GM12878 (cell line): ENCODE measurements around the gene DRD2.

ENCODE experiments used
- CHD2 ChIP-seq: IDR thresholded peaks from 2 replicates; pipeline ENCODE4 v1.6.1; 2011; ENCODE audit warnings: low read depth, low read length, improper control_type of control experiment, borderline replicate concordance
- HCFC1 ChIP-seq: fragments of 150-350 bp; IDR thresholded peaks from 2 replicates; pipeline ENCODE4 v1.6.1; 2014; ENCODE audit warnings: low read length
- TF ChIP-seq, protein P1 (sequence below): IDR thresholded peaks from 2 replicates; pipeline ENCODE4 v1.6.1; 2011; ENCODE audit warnings: borderline replicate concordance, low read depth, mild to moderate bottlenecking, moderate library complexity, mixed read lengths, low read length; ENCODE audit not compliant: insufficient read depth; ENCODE audit errors: extremely low read length
- TF ChIP-seq, protein P2 (sequence below): IDR thresholded peaks from 2 replicates; pipeline ENCODE4 v1.6.1; 2012; ENCODE audit warnings: low read depth, low read length, improper control_type of control experiment
- TF ChIP-seq, protein P3 (sequence below), 3 experiments: IDR thresholded peaks in 2 of 3; conservative IDR thresholded peaks in 1 of 3; 2 replicates each; pipeline ENCODE4 v1.5.1; 2011; ENCODE audit warnings: low read depth in 3 of 3, low read length in 3 of 3, mild to moderate bottlenecking in 3 of 3, control low read depth in 2 of 3, moderate library complexity in 2 of 3, inconsistent platforms in 1 of 3, mixed read lengths in 1 of 3; ENCODE audit not compliant: control insufficient read depth in 2 of 3, insufficient read depth in 1 of 3; ENCODE audit errors: extremely low read depth in 1 of 3
- TF ChIP-seq, protein P4 (sequence below): fragments of 450-650 bp; IDR thresholded peaks from 2 replicates; pipeline ENCODE4 v1.6.1; 2016; ENCODE audit warnings: mild to moderate bottlenecking

DNA sequence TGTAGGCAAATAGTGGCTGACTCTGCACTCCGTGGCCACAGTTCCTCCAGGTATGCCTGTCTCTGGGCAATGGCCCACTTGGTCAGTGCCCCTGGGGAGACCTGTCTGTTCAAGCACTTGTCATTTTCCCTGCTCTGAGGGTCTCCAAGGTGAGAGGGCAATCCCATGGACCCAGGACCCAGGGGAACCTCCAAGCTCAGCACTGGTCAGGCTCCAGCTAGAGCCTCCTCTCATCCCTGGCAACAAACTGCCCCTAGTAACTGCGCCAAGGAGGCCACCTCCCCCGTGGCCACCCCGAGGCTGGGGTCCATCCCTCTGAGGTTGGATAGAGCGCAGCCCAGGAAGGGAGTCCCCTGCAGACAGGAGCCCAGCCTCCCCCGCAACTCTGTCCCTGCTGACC is 88.3 kb downstream of the DRD2 start:
- TF ChIP-seq, protein P1, sequence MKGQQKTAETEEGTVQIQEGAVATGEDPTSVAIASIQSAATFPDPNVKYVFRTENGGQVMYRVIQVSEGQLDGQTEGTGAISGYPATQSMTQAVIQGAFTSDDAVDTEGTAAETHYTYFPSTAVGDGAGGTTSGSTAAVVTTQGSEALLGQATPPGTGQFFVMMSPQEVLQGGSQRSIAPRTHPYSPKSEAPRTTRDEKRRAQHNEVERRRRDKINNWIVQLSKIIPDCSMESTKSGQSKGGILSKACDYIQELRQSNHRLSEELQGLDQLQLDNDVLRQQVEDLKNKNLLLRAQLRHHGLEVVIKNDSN = no peak
- TF ChIP-seq, protein P2, sequence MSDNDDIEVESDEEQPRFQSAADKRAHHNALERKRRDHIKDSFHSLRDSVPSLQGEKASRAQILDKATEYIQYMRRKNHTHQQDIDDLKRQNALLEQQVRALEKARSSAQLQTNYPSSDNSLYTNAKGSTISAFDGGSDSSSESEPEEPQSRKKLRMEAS = no peak
- TF ChIP-seq, protein P3, sequence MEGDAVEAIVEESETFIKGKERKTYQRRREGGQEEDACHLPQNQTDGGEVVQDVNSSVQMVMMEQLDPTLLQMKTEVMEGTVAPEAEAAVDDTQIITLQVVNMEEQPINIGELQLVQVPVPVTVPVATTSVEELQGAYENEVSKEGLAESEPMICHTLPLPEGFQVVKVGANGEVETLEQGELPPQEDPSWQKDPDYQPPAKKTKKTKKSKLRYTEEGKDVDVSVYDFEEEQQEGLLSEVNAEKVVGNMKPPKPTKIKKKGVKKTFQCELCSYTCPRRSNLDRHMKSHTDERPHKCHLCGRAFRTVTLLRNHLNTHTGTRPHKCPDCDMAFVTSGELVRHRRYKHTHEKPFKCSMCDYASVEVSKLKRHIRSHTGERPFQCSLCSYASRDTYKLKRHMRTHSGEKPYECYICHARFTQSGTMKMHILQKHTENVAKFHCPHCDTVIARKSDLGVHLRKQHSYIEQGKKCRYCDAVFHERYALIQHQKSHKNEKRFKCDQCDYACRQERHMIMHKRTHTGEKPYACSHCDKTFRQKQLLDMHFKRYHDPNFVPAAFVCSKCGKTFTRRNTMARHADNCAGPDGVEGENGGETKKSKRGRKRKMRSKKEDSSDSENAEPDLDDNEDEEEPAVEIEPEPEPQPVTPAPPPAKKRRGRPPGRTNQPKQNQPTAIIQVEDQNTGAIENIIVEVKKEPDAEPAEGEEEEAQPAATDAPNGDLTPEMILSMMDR (IDR thresholded peaks at IDR 0.05 in 2 of 3, conservative IDR thresholded peaks at IDR 0.05 in 1 of 3; ENCODE audit: control insufficient read depth in 2 of 3, extremely low read depth in 1 of 3, insufficient read depth in 1 of 3, low read depth in 3 of 3, low read length in 3 of 3) = no peak
- TF ChIP-seq HCFC1 (no peak), CHD2 (no peak)
- TF ChIP-seq, protein P4, sequence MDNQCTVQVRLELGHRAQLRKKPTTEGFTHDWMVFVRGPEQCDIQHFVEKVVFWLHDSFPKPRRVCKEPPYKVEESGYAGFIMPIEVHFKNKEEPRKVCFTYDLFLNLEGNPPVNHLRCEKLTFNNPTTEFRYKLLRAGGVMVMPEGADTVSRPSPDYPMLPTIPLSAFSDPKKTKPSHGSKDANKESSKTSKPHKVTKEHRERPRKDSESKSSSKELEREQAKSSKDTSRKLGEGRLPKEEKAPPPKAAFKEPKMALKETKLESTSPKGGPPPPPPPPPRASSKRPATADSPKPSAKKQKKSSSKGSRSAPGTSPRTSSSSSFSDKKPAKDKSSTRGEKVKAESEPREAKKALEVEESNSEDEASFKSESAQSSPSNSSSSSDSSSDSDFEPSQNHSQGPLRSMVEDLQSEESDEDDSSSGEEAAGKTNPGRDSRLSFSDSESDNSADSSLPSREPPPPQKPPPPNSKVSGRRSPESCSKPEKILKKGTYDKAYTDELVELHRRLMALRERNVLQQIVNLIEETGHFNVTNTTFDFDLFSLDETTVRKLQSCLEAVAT = no peak
